HG03095 (cell line): ENCODE results near the gene IDE.

Experiments
- ATAC-seq: cut with Tn5 transposase; IDR thresholded peaks from one replicate; pipeline ENCODE4 v1.9.1; 2021; ENCODE audit warnings: moderate library complexity; ENCODE audit not compliant: unreplicated experiment

The IDE gene

GRCh38 chr10:92567952-92568600 is 5.8 kb downstream of the IDE start:
- ATAC-seq, result peak; percentile 67

DNA sequence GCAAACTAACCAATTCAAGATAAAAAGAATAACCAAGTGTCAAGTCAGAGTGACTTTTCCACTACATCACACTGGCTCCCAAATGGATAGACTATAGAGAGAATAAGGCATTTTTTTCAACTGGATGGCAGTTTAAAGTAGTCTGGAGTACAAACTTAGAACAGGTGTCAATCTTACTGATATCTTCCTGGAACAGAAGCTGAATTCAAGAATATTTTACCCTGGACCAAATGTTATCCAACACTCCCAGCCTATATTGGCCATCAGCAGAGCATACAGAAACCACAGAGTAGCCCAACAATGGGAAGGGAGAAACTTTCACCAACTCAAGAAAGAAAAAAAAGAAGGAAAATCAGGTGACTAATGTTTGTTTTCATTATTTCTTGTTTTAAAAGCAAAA is 11.5 kb downstream of the IDE start:
- no peak for ATAC-seq

- ATAC-seq, result no peak
Observed at GRCh38 chr10:92559046-92559445, 14.8 kb downstream of the IDE start.

DNA sequence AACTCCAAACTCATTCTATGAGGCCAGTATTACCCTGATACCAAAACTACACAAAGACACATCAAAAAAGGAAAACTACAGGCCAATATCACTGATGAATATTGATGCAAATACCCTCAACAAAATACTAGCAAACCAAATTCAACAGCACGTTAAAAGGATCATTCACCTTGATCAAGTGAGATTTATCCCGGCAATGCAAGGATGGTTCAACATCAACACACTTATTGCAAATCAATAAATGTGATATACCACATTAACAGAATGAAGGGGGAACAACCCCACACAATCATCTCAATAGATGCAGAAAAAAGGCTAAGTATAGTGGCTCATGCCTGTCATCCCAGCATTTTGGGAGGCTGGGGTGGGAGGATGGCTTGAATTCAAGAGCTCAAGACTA is 19.9 kb downstream of the IDE start:
- ATAC-seq, result no peak

- ATAC-seq, result no peak
Observed at GRCh38 chr10:92552310-92552709, 21.6 kb downstream of the IDE start.

DNA sequence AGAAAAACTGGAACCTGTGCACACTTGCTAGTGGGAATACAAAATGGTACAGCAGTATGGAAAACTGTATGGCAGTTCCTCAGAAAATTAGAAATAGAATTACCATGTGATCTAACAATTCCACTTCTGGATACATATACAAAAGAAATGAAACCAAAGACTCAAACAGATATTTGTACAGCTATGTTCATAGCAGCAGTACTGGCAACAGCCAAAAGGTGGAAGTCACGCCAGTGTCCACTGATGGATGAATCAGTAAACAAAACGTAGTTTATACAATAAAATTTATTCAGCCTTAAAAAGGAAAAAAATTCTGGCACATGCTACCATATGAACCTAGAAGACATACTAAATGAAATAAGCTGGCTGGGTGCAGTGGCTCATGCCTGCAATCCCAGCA is 23.0 kb downstream of the IDE start:
- no peak for ATAC-seq

- no peak for ATAC-seq
Observed at GRCh38 chr10:92547676-92548075, 26.2 kb downstream of the IDE start.

- ATAC-seq, result no peak
Observed at GRCh38 chr10:92545556-92545955, 28.3 kb downstream of the IDE start.

GRCh38 chr10:92544296-92544695 is 29.6 kb downstream of the IDE start:
- ATAC-seq, result no peak

DNA sequence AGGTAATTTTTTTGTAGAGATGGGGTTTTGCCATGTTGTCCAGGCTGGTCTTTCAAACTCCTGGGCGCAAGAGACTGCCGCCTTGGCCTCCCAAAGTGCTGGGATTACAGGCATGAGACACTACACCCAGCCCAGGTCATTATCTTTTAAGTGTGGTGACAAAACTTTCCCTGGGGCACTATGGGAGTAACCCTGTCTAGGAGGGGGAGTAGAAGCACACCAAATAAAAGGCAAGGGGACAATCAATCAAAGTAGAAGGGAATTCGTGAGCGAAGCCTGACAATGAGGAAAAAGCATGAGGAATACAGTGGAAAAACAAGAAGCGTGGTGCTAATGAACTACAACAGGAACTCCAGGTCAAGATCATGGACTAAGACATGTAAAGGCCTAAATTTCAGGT is 31.4 kb downstream of the IDE start:
- ATAC-seq, result no peak

GRCh38 chr10:92541583-92541982 is 32.3 kb downstream of the IDE start:
- no peak for ATAC-seq

DNA sequence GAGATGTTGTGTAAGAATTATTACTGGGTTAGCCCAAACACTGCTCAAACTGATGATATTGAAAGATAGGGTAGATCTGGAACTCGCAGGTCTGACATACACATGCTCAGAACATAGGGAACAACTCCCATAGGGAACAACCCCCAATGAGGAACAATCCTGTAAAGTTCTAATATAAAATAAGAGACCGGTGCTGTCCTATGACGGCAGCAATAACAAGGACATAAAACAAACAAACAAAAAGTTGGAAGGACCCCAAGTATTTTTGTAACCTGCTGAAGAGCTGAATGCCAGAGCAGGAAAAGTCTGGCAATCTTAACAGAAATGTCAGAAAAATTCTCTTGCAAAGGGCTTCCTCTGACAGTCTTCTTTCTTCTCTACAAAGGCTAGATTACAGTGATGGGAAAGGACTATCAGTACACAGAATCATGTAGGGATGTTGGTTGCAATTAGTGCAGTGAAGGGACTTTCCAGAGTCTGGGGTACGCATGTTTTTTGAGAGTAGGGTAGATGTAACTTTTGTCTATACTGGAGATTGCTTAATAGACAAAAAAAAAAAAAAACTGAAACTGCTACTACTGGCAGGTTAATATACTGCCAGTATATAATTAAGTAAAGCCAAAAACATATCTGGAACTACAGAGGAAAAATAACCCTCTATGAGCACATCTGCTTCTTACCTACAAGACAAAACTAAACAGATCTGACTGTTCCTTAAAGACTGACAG is 35.5 kb downstream of the IDE start:
- ATAC-seq, result no peak

GRCh38 chr10:92530891-92531535 is 42.9 kb downstream of the IDE start:
- no peak for ATAC-seq

DNA sequence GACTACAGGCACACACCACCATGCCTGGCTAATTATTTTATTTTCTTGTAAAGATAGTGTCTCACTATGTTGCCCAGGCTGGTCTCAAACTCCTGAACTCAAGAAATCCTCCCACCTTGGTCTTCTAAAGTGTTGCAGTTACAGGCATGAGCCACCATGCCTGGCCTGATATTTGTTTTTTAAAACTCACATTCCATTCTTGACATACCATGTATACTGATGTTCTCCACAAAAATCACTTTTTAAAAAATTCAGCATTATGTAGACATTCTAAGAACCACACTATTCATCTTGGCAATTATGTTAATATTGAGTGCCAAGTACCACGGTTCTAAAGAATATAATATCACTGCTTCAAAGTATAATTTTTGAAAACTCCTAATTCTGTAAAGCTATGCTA is 43.5 kb downstream of the IDE start:
- no peak for ATAC-seq

- no peak for ATAC-seq
Observed at GRCh38 chr10:92527716-92528115, 46.2 kb downstream of the IDE start.

DNA sequence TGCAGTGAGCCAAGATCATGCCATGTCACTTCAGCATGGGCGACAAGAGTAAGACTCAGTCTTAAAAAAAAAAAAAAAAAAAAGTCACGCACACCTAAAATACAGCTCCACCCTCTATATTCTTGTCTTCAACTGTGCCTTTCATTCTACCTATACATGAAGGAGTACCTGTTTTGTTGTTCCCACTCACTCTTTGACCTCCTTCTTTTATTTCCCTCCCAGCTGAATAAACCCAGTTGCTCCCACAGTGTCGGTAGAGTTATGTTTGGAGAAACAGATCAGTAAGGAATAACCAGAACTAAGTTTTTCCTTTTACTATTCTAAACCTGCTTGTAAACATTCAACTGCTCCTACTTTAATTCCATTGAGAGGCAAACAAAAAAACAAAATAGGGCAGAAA is 50.3 kb downstream of the IDE start:
- no peak for ATAC-seq

DNA sequence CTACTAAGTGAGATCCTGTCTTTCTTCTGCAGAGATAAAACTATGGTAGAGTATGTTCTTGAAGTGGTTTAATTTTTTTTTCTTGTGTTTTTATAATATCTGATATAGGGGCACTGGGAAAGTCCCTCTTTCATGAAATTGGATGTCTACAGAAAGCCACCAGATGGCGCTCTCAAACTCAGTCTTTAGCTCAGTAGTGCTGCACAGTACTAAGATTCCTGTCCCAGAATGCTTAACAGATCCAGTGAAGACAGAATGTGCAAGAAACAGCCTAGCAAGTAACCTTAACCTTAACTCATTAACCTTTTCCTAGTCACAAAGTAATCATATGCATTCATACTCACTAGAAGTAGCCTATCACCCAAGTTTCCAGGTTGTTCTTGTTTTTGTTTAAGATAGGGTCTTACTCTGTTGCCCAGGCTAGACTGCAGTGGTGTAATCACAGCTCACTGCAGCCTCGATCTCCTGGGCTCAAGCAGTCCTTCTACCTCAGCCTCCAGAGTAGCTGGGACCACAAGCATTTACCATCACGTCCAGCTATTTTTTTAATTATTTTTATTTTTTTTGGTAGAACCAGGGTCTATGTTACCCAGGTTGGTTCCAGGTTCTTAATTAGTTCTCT is 56.7 kb downstream of the IDE start:
- ATAC-seq, result peak; percentile 83

- no peak for ATAC-seq
Observed at GRCh38 chr10:92508866-92509265, 65.0 kb downstream of the IDE start.

- no peak for ATAC-seq
Observed at GRCh38 chr10:92506336-92506735, 67.6 kb downstream of the IDE start.

GRCh38 chr10:92505044-92505443 is 68.8 kb downstream of the IDE start:
- ATAC-seq, result no peak

DNA sequence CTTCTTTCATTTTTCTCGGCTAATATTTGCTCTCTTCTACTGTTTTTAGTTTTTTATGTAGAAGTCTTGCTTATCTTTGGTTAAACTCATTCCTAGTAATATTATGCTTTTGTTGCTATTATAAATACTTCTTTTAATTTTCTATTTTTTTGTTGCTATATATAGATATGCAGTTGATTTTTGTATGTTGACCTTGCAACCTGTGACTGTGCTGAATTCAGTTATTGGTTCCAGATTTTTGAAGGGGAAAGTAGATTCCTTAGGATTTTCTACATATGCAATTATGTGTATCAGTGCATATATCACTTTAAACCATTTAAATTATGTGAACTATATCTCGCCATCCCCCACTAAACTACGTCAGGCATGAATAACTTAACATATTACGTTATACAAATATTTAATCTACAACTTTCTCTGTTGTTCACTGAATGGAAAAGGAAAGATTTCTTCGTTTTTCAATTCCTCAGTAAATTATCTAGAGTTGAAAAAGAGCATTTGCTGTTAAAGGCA is 71.5 kb downstream of the IDE start:
- no peak for ATAC-seq

DNA sequence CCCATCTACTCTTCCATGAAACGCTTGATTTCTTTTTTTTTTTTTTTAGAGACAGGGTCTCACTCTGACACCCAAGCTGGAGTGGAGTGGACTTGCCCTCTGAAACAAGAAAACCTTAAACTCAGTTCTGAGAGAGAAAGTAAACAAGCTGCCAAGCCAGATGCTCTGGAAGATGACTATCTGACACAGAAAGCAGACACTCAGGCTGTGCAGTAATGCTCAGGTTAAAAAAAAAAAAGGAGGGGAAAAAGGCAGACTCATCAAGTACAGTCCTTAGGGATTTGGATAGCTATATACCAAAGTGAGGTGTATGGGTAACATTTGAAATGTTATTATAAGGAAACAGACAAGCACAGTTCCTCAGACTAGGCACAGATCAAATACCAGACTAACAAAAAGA is 80.5 kb downstream of the IDE start:
- ATAC-seq, result no peak
